KG1 (cell line): ENCODE measurements around the gene CARNS1.

Experiments used
- DNase-seq: peaks from one replicate; lab custom pipeline; 2025; lab: John Stamatoyannopoulos, UW

Gene CARNS1, protein sequence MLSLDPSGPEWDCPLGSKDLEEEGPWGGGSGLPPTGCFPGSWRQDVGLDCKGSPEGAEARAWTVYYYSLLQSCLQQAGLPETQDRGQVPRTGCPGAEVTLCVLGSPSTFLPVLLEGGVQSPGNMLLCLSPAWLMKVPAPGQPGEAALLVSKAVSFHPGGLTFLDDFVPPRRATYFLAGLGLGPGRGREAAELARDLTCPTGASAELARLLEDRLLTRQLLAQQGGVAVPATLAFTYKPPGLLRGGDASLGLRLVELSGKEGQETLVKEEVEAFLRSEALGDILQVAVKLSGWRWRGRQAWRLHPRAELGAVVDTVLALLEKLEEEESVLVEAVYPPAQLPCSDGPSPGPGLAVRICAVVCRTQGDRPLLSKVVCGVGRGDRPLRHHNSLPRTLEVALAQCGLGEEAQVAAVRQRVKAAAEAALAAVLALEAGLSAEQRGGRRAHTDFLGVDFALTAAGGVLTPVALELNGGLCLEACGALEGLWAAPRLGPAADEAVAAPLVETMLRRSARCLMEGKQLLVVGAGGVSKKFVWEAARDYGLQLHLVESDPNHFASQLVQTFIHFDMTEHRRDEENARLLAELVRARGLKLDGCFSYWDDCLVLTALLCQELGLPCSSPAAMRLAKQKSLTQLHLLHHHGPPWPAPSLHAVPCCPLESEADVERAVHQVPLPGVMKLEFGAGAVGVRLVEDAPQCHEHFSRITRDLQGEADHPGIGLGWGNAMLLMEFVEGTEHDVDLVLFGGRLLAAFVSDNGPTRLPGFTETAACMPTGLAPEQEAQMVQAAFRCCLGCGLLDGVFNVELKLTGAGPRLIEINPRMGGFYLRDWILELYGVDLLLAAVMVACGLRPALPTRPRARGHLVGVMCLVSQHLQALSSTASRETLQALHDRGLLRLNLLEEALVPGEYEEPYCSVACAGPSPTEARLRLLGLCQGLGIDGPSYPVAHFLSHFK

DNA sequence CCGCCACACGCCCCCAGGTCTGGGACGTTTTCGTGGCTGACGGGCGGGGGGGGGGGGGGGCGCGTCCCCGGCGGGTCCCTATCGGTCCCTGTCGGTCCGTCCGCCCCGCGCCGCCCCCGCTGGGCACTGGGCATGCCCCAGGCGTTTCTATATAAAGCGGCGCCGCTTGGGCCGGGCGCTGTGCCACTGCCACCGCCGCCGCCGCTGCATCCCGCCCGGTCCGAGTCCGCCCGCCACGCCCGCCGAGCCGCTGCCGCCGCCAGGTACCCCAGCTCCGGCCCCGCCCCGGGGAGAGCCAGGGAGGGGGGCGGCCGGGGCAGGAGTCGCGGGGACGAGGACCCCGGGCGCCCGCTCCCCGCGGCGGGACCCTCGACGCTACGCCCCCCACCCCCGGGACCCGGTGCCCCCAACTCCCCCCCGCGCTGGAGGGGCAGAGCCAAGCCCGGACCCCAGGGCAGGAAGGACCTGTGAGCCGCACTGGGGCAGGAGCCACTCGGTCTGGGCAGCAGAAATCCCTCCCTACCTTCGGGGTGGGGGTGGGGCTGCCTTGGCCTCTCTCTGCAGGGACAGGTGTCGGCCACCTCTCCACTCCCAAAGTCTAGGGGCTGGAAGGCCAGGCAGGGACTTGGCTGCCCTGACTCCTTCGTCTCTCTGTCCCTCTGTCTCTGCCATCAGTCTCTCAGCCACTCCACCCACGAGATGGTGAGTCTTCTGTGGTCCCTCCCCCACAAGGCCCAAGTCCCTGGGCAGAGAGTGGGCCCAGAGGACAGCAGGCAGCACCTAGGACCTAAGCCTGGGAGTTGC, at the start of gene CARNS1:
TSS of gene CARNS1 (plus strand) at position 178 of the 804 bp plus-strand sequence. CDS start at position 700, 522 bp downstream.
- no peak for DNase-seq

DNA sequence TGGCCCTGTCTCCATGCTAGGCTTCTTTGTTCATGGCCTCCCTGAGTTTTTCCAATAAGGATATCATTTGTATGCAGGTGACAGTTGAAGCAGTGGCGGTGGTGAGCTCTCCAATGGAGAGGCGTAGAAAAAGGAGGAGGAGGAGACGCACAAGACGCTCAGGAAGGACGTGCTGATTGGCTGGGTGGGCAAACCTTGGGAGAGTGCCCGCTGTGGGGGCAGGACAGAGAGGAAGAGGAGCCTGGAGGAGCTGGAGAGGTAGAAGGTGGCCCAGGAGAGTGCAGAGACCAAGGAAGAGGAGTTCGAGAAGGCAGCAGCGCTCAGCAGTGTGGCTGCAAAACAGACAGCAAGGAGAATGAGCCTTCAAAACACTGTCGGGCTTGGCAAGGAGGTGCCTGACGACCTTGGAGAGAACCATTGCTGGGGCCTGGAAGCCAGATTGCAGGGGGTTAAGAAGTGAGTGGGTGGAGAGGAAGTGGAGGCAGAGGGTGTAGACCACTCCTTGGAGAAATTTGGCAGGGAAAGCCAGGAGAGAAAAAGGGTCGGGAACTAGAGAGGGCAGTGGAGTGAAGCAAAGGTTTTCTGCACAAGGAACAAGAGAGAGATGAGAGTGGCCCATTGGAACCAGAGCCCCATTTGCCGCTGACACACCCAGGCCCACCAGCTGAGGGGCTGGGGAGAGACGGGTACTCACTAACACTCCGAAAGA, 49.6 kb upstream of the CARNS1 start:
- no peak for DNase-seq

DNA sequence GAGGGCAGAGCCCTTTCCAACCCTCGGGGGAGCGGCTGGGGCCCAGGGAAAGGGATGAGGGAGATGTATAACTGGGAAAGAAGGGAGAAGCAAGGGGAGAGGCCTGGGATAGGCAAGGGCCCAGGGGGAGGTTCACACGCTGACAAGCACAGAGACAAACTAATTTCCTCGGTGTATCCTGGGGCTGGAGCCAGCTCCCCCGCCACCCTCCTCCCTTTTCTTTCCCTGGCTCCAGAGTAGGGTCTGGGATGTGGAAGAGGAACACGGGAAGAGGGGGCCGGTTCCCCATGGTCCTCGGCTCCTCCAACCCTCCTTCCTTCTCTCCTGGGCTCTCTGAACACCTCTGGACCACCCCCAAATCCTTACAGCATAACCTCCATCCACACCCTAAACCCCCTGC, 48.9 kb upstream of the CARNS1 start:
- DNase-seq: no peak

DNA sequence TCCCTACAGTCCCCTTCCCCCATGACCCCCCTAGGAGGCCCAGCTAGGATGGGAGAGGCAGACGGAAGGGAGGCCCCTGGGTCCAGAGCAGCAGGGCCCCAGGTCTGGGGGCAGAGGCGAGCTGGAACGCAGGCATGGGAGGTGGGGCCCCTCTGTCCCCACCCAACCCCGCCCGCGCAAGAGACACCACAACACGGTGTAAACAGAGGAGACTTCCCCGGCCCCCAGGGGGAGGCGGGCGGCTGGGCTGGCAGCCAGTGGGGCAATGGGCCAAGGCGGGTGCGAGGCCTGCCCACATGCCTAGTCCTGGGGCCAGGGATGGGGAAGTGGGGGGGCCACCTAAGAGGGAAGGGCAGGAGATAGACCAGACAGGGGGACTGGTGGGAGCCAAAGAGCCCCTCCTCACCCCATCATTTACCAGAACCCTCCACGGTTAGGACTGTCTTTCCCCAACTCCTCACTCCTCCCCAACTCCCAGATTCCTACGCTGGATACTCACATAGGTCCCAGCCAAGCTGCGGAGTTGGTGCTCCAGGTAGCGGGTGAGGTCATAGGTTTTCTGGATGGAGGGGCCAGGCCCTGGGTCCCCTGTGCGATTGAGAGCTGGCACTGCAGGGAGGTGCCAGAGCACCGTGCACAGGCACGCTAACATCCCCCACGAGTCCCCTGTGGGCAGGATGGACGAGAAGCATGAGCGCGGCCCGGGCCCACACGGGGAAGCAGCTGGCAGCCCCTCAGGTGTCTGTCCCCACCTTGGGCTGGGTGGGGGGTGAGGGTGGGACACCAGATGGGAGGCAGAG, 48.3 kb upstream of the CARNS1 start:
- no peak for DNase-seq

DNA sequence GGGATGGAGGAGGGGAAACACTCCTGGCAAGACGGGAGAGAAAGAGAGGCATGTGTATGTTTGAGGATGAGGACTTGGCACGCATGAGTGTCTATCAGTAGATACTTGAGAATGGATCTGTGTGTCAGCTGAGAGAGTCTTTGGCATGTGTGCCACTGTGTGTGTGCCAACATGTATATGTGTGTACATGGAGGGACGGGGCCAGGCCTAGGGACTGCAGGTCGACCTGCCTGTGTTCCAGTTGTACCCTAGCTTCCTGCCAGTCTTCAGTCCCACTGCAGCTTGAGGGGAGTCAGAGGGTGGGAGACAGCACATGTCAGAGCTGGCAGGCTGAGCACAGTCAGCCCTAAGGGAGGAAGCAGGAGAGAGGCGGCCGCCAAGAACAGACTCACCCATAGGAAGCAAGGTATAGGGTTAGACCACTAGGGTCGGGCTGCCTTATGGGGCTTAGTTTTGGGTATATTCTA, 47.7 kb upstream of the CARNS1 start:
- no peak for DNase-seq

DNA sequence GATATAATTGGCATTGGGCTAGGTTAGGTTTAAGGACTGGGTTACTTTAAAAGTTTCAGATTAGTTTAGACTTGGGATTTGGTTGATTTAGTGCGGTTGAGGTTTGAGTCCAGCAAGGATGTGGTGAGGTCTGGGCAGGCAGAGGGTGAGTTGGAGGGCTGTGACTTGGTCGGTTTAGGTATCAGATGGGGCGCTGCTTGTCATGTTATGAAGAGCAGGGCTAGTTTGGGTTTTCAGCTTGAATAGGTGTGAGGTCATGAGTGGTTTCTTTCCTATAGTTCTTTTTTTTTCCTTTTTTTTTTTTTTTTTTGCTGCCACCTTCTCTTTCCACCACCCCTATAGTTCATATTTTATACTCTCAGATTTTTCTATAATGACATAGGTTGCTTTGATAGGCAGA, 46.9 kb upstream of the CARNS1 start:
- no peak for DNase-seq

DNA sequence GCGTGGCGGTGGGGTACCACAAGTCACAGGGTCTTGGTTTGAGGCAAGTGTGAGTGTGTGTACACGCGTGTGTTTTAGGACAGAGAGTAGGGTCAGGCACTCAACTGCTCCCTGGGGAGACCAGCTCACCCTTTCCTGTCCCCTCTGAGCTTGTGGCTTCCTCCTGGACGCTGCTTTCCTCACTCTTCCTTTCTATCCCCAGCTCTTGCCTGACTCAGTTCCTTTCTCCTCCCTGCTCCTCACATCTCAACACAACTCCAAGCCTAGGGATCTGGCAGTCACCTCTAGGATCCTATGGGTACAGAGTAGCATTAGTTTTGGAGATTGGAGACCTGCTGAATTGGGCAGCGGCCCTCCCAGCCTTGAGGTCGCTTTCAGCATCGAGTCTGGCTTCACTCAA, 46.2 kb upstream of the CARNS1 start:
- no peak for DNase-seq

DNA sequence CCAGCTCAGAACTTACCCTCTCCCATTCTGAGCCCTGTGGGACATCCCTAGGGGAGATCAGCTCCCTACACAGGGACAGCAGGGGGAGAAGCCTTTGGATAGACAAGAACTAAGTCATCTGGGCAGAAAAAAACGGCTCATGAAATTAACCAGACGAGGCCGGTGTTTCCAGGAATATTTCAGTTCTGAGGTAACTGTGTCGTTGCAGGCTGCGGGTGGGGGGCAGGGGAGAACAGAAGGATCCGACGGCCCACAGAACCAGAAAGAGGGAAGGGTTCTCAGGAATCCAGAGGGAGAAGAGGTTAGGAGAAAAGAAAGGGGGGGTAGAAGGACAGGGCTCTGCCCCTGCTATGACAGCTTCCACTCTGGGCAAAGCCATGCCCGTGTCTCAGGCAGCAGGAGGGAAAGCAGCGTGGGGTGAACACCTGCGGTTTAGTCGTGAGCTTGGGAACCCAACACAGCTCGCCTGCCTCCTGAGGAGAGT, 45.6 kb upstream of the CARNS1 start:
- no peak for DNase-seq

DNA sequence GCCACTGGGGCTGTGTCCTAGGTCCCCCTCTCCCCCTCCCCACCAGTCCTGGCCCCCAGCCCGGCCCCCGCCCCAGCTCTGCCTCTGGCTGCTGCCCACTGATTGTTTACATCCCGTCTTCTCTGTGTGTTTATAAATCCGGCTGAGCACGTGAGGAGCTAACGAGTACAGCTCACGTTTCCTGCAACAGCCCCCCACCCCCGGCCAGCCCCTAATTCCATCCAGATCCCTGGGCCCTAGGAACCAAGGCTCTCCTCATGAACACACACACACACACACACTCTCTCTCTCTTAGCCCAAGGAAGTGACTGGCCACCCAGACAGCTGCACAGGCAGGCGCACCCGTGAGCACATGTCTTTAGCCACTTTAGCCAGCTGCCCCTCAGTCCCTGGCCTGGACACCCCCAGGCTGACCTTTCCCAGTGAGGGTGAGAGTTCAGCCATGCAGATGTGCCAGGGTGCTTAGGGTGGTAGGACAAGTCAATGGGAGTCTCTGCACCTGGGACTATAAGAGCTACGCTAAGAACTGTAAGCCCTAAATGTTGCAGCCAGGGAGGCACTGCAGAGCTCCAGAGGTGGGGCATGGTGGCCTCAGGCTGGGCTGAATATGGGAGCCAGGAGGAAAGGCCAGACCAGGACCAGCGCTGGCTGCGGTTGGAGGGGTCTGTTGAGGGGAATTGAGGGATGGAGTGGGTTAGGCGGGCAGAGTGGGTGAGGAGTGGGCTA, 45.0 kb upstream of the CARNS1 start:
- no peak for DNase-seq

DNA sequence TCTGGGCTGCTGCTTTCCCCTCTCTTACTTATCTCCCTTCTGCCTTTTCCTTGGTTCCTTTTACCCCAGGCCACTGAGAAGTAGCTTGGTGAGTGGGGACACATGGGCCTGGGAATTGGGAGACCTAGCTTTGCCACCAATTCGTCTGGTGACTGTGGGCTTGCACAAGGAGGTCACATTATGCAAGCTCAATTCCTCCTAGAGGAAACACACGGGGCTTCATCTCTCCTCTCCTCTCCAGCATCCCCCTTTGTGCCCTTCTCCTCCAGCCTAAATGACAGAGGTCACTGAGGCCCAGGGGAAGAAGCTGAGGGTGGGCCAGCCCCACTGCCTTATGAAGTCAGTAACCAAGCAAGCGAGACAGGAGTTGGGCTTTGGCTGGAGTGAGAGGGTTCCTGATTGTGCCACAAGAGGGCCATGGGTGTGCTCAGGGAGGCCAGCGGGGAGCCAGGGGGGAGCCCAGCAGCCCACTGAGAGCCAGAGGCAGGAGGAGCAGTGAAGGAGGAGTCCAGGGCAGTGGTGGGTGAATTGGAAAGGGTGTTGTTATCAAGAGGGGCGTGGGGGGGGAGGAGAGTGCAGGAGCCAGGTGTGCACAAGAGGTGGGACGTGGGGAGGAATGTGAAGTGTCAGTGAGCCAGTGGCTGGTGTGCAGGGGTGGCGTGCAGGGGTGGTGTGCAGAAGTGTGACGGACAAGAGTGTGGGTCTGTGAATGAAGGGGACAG, 44.1 kb upstream of the CARNS1 start:
- DNase-seq: no peak

DNA sequence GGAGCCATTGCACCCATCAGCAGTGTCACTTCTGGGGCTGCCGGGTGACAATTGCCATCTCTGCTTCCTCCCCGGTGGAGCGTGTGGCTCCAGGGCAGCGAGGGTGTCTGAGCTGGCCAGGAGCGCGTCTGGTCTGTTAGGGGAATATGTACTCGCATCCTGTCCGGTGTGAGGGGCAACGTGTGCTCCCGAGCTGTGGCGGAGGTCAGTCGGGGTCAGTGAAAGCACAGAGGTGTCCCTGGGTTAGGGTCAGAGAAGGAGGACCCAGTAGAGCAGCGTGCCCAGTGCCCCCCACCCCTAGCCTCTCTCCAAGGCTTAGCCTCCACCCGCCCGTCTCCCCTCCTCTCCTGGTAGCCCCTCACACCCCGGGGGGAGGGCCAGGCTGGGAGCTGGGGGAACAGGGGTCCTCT, 43.6 kb upstream of the CARNS1 start:
- no peak for DNase-seq

DNA sequence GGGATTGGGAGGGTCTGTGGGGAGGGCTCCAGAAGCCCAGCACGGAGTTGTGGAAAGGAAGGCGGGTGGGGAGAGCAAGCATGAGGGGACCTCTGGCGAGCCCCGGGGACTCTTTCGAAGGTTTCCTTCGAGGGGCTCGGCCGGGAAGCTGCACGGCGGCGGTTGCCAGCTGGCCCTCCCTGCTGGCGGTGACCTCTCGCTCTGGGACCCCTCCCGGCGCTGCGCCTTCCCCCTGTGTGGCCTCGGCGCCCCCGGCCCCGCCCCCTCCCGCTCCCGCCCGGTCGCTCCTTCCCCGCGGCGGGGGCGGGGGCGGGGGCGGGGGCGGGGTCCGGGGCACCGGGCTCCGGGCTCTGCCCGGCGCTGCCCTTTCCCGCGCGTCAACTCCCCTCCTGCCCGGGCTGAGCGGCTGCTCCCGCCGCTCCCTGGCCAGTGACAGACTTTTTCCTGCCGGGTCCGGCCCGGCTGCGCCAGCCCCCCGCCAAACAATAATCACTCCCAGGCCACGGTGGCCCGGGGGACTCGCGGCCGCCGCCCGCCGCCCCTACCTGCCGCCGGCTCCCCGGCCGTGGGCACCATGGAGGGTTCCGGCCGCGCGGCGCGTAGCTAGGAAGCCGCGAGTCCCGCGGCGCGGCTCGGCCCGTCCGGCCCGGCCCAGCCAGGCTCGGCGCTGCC, 43.0 kb upstream of the CARNS1 start:
- no peak for DNase-seq

DNA sequence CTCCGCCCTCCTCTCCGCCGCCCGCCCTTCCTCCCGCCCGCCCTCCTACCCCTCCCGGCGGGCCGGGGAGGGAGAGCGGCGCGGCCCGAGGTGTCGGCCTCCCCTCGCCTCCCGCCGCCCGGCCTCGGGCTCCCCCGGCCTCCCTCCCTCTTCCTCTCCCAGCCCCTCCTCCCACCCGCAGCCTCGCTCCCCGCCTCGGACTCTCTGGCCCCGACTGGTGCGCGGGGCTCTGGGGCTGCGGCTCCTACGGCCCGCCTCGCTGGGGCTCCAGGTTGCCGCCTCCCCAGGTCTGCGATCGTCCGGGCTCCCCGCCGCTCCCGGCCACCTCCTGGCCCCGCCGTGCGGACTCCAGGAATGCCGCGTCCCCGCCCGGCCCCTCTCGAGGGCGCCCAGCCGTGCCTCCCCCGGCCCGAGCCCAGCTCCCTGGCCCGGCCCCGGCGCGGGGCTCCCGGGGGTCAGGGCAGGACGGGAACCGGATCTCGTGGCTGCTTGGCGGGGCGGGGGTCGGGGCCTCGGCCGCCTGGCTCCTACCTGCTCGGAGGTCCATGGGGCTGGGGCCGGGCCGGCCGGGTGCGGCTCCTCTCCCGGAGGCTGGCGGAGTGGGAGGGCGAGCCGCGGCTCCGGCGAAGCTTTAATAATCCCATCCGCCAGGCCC, 42.4 kb upstream of the CARNS1 start, which contains the start of gene CLCF1:
TSS of gene CLCF1 (minus strand) at position 606 of the 655 bp plus-strand sequence. CDS start at position 547, 59 bp downstream.
- DNase-seq: no peak

DNA sequence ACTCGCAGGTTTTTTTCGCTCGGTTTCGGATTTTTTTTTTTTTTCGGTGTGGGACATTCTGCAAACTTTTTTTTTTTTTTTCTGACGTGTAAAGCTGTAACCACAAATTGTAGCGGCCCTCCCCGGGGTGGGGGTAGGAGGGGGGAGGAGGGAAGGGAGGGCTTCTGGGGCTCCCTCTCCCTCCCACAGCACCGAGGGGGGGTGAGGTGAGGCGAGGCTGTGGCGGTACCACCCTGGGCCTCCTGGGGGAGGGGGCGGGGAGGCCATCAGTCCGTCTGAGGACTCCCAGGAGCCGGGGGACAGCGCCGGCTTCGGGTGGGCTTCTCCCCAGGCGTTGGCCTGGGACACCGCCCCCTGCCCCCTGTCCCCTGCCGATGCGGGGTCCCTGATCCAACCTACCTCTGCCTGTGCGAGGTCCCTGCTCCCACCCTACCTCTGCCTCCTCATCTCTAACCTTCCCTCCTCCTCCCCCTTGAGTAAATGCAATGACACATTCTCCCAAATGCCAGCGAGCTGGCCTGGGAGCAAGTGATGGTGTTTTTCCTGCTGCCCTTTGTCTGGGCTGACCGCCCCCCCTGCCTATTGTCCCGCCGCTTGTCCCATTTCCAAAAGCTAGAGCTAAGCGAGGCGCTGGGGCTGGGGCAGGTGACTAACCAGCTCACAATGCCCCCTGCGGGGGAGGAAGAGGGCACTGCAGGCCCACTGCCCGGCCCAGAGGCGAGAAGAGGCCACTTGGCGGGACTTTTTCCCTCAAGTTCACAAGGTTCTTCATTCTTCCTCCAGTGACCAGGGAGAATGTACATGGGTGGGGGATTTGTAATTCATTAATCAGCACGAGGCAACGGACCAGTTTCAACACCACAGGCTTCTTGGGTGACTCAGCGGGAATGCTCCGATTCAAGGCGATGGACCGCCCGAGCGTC, 41.6 kb upstream of the CARNS1 start:
- DNase-seq: no peak

DNA sequence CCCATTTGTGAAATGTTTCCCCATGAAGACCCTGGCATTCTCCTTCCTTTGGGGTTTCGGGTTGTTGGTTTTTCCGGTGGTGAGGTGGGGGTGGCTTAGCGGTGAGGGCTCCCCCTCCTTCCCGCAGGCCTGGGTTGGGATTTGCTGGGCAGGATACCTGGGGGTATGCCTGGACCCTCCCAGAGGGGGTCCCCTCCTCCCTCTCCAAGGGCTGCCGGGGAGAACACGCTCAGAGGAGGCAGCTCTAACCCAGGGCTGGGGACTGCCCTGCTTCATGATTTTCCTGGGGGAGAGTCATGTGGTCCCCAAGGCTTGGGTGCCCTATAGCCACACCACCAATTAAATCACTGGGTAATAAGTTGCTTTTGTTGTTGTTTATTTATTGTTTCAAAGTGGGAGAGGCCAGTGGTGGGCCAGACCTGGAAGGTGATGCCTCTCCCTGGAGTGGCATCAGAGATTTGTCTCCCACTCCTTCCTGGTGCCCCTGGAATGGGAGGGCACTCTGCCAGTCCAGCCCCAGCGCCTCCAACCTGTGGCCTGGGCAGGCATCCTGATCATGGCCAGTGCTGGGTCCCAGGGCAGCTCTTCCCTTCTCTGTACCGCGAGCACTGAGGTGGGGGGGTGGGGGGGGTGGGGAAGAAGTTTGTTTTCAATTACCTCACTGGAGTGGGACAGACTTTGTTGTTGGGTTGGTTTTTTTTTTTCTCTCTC, 40.8 kb upstream of the CARNS1 start:
- no peak for DNase-seq
